NCI-H2081 (cell line): ENCODE measurements around the gene SETBP1.
"Not testable (repeated sequence)": the region's sequence is repeated elsewhere in the genome, so short reads cannot be mapped to it uniquely, and the experiment has no call there.

Source experiments
- DNase-seq, 2 experiments: peaks; one replicate each; lab custom pipeline; 2025; lab: John Stamatoyannopoulos, UW

Gene SETBP1

GRCh38 chr18:44704135-44704789 is 23.6 kb downstream of the SETBP1 start:
- DNase-seq: no peak

GRCh38 chr18:44705075-44705675 is 24.5 kb downstream of the SETBP1 start:
- DNase-seq: no peak

GRCh38 chr18:44708451-44709083 is 27.9 kb downstream of the SETBP1 start:
- DNase-seq: no peak

- no peak for DNase-seq
These were observed 28.8 kb downstream of the SETBP1 start for GRCh38 chr18:44709307-44710126.

- DNase-seq: no peak
These were observed 30.2 kb downstream of the SETBP1 start for GRCh38 chr18:44710931-44711330.

GRCh38 chr18:44712025-44712424 is 31.3 kb downstream of the SETBP1 start:
- no peak for DNase-seq

GRCh38 chr18:44713435-44713834 is 32.7 kb downstream of the SETBP1 start:
- no peak for DNase-seq

- DNase-seq: no peak
These were observed 33.7 kb downstream of the SETBP1 start for GRCh38 chr18:44714376-44714775.

GRCh38 chr18:44715245-44715644 is 34.6 kb downstream of the SETBP1 start:
- DNase-seq: no peak

GRCh38 chr18:44715842-44716241 is 35.2 kb downstream of the SETBP1 start:
- DNase-seq: peak; percentile 69 to 83

GRCh38 chr18:44716697-44717163 is 36.0 kb downstream of the SETBP1 start:
- DNase-seq: no peak

GRCh38 chr18:44719519-44720060 is 38.9 kb downstream of the SETBP1 start:
- no peak for DNase-seq

- not testable (repeated sequence) for DNase-seq
These were observed 41.1 kb downstream of the SETBP1 start for GRCh38 chr18:44721748-44722147.

GRCh38 chr18:44723411-44723810 is 42.7 kb downstream of the SETBP1 start:
- DNase-seq: no peak

GRCh38 chr18:44724105-44724778 is 43.6 kb downstream of the SETBP1 start:
- DNase-seq: no peak

- no peak for DNase-seq
These were observed 44.8 kb downstream of the SETBP1 start for GRCh38 chr18:44725300-44726058.

- DNase-seq: no peak
These were observed 45.4 kb downstream of the SETBP1 start for GRCh38 chr18:44726059-44726421.

- no peak for DNase-seq
These were observed 46.6 kb downstream of the SETBP1 start for GRCh38 chr18:44727291-44727690.

- no peak for DNase-seq
These were observed 49.0 kb downstream of the SETBP1 start for GRCh38 chr18:44729631-44730101.

GRCh38 chr18:44730803-44731529 is 50.3 kb downstream of the SETBP1 start:
- DNase-seq: no peak
